Stimulated activated CD4-positive, alpha-beta T cell treated with anti-CD3 and anti-CD28 coated beads, Interleukin-1b, Interleukin-23, amount 100 ng/mL, for 48 hours (primary cell): ENCODE data around the gene ARHGAP6.
"Not testable (repeated sequence)": the region's sequence is repeated elsewhere in the genome, so short reads cannot be mapped to it uniquely, and the experiment has no call there.

Experiments
- DNase-seq: peaks from one replicate; pipeline ENCODE4 v3.0.0-alpha.2; 2020

ARHGAP6 gene

DNA sequence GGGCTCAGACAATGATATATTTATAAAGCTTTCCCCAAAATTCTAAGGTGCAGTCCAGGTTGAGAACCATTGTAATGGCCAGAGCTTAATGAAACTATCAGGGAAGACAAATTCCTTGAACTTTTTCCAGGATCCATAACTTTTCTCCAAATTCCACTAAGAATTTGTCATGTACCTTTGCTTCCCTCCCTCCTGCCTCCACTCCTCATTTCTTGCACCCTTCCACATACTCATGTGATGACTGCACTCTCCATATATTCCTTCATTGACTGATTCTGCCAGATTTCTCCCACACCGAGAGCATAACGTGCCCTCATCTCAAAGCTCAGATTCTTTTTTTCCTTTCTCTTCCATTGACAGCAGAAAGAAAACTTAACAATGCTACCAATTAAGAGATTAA is 393.4 kb downstream of the ARHGAP6 start:
- no peak for DNase-seq

DNA sequence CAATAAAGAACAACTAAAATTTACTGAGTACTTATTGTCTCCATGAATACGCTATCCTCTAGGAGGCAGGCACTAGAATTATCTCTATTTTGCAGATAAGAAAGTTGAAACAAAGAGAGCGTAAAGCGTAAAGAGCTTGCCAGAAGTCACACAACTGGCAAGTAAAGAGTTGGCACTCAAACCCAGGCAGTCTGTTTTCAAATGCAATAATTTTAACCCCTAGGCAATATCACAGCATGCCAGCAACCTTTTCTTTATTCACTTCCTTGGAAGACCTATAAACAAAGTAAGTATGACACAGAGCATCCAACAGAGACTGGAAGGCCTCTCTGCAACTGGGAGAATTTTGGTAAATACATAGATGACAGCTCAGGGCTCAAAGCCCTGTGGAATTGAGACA is 395.7 kb downstream of the ARHGAP6 start:
- DNase-seq, result no peak

DNA sequence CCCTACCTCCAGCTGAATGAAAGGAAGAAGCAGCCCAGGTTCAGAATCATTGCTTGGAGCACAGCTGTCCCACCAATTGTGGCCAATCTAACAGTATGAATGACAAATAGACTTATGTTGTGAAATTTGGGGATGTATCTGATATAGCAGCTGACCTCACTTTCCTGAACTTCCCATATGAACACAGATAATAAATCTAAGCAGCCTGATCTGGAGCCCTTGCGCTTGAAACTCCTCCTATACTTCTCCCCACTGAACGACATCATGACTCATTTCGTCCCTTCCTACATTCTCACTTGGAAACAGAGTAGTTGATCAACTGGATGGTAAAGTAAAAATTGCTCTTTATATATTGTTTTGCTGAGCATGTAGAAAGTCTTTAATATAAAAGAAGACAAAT is 396.7 kb downstream of the ARHGAP6 start:
- DNase-seq, result no peak

DNA sequence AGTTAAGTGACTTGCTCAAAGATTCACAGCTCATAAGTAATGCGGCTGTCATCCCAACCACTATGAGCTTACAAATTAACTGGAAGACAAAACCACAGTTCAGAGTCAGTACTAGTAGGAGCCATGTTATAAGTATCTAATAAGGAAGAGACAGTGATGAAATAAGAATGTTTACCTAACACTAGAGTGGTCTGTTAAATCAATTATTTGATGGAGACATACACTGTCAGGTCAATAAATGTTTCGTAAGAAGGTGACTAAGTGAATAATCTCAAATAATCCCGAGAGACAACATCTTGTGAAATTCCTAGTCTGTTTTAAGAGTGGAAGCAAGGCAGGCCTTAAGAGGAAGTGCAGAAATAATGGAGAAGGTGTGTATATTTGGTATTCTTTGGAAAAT is 398.3 kb downstream of the ARHGAP6 start:
- no peak for DNase-seq

DNA sequence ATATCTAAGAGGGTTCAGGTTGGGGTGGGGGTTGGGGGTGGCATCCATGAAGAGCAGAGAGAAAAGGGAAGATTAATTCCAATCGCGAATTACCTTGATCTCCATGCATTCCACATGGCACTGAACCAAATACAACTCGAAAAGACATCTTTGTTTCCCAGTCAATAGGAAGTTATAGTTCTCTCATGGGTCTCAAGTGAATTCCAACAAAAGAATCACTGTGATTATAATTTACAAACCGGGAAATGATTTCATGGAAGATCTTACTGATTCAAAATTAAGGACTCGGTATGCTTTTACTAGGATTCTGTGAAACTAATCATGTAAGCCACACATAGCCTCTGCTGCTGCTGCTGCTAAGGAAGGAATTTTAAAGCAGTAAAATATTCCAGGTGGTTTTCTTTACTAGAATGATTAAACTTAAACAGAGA is 399.1 kb downstream of the ARHGAP6 start:
- DNase-seq, result no peak

- no peak for DNase-seq
These were observed 400.4 kb downstream of the ARHGAP6 start for GRCh38 chrX:11265352-11265751.

DNA sequence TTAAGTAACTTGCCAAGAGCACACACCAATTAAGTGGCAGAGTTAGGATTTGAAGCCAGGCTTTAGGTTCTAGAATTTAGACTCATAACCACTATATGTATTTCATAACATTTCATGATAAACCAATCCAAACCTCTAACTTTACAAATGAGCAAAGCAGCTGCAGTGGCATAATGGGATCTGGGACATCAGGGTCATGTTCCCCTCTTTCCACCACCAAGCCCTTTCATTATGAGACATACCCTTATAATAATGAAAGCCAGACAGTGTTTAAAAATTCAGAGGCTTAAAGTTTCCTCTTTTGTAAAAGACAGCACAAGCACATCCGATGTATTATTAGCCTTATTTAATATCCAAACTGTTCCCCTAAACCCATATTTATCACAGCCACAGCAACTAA is 400.8 kb downstream of the ARHGAP6 start:
- DNase-seq, result no peak

- DNase-seq, result no peak
These were observed 404.5 kb downstream of the ARHGAP6 start for GRCh38 chrX:11261260-11261659.

GRCh38 chrX:11259437-11259836 is 406.3 kb downstream of the ARHGAP6 start:
- DNase-seq, result no peak

DNA sequence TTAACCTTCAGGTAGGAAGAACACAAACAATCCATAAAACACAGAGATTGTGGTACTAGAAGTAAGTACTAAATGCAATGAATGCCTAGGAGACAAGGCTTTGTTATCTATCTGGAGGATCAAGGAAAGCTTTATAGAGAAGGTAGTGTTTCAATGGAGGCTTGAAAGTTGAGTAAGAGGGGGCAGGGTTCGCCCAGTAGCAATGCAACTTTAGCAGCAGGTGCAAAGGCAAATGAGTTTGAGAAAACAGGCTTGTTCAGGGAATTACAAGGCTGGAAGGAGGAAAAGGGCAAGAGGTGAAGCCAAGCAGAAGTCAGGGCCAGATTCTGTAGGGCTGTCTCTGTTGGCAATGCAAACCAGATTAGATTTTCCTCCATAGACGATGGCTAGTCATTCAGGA is 408.0 kb downstream of the ARHGAP6 start:
- no peak for DNase-seq

- DNase-seq, result no peak
These were observed 408.4 kb downstream of the ARHGAP6 start for GRCh38 chrX:11257290-11257689.

GRCh38 chrX:11254417-11255109 is 411.2 kb downstream of the ARHGAP6 start:
- no peak for DNase-seq

GRCh38 chrX:11244636-11245035 is 421.1 kb downstream of the ARHGAP6 start:
- DNase-seq, result no peak

DNA sequence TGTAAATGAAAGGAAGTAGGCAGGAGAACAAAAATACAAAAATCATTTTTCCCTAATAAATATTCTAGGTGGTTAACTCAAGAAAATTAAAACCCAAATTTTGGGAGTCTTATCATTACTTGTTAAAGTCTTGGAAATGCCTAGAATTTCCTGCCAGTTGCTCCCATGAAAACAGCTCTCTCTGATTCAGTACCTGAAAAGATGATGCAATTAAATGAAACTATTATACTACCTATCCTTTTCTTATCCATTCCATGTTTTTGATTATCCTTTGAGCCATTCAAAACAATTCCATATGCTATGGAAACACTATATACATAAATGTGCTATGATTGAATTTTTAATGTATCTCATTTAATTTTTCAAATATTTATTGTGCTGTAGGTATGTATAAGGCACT is 423.0 kb downstream of the ARHGAP6 start:
- DNase-seq, result no peak

DNA sequence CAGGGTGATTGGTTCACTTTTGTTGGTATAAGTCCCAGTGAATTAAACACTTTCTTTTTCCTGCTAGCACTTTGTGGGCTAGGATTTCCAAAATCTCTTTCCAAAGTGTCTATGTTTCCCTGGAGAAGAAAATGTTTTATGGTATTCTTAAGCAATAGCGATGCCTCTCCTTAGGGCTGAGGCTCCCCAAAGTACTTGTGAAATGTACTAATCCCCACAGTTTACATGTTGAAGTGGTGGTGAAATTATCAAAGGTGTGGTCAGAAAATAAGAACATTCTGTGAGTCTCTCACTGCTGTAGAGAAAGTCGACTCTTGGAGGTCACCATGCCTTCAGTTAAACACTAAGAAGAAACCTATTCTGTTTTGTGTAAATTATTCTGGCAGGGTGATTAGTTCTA is 424.0 kb downstream of the ARHGAP6 start:
- no peak for DNase-seq

DNA sequence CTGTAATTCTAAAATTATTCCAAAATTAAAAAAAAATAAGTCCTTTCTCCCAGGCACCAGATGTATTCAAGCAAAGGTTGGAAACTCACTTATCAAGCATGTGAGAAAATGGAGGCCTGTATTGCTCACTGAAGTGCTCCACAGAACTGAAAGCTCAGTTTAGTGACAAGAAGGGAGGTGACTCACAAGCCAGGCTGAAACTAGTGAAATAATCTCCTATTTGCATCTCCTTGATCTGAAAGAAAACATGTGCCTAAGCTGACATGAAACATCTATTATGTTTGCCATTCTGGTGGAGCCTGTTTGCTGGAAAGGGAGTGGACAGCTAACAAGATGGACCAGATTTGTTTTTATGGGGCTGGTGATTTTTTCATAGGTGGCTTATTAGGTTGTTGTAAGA is 426.5 kb downstream of the ARHGAP6 start:
- no peak for DNase-seq

- not testable (repeated sequence) for DNase-seq
These were observed 430.3 kb downstream of the ARHGAP6 start for GRCh38 chrX:11235377-11235776.

GRCh38 chrX:11215191-11215921 is 450.4 kb downstream of the ARHGAP6 start:
- no peak for DNase-seq

GRCh38 chrX:11214346-11215190 is 451.2 kb downstream of the ARHGAP6 start:
- DNase-seq, result no peak

- DNase-seq, result no peak
These were observed 453.0 kb downstream of the ARHGAP6 start for GRCh38 chrX:11212741-11213140.

DNA sequence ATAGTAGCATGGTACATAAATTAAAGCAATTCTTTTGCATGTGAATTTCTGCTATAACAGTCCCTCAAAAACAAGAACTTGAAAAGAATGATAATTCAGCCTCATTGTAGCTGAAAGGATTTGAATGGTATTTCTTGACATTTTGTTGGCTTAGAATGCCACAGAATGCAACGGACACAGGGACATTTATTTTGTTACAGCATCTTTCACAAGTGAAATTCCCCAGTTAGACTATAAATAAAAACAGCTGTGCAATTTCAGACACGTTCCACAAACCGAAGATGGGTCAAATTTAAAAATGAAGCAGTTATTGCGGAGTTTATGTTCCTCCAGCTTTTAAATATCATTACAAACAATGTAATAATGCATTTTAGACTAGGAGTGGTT is 455.3 kb downstream of the ARHGAP6 start:
- DNase-seq, result no peak

DNA sequence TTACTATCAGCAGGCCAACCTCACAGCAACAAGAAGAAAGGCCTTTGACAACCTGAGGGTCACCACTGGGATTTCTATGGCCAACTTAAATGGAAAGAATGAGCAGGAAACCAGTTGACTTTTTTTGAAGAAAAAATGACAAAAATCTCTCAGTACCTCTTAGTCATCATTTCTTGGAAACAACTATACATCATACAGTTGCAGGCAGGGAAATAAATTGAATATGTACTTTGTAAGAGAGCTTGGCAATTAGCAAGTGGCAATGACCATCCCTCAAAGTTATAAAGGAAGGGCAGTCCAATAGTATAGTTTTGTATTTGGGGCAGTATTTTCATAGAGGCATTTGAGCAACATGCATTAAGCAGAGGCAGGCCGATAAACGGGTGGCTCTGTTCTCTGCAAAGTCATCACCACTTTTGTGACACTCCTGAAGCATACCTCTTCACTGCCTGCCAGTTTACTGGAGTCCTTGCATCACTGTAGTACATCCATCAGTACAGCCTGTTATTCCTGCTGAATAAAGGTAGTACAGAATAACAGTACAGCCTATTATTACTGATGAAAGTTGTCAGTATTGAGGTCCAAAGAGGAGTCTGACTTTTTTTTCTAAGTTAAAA is 455.8 kb downstream of the ARHGAP6 start:
- no peak for DNase-seq

- no peak for DNase-seq
These were observed 459.0 kb downstream of the ARHGAP6 start for GRCh38 chrX:11206716-11207115.
